Measurements from ENCODE around the gene RNF182. TPM values are rescaled to one million over a fixed set of nuclear protein-coding genes. Genes with fewer than 3 reads are reported as not detected.

The RNF182 gene
- total RNA-seq, 1 donor: 2.9 TPM

- TF ChIP-seq, protein P1, sequence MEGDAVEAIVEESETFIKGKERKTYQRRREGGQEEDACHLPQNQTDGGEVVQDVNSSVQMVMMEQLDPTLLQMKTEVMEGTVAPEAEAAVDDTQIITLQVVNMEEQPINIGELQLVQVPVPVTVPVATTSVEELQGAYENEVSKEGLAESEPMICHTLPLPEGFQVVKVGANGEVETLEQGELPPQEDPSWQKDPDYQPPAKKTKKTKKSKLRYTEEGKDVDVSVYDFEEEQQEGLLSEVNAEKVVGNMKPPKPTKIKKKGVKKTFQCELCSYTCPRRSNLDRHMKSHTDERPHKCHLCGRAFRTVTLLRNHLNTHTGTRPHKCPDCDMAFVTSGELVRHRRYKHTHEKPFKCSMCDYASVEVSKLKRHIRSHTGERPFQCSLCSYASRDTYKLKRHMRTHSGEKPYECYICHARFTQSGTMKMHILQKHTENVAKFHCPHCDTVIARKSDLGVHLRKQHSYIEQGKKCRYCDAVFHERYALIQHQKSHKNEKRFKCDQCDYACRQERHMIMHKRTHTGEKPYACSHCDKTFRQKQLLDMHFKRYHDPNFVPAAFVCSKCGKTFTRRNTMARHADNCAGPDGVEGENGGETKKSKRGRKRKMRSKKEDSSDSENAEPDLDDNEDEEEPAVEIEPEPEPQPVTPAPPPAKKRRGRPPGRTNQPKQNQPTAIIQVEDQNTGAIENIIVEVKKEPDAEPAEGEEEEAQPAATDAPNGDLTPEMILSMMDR (IDR thresholded peaks at IDR 0.05; ENCODE audit: insufficient read depth, low read length): no peak
Observed at GRCh38 chr6:13978787-13979186, 54.0 kb downstream of the RNF182 start.

GRCh38 chr6:13979284-13980171 lies 54.8 kb downstream of the RNF182 start:
- DNase-seq (ENCODE audit: low read depth): no peak
- TF ChIP-seq, protein P1 (IDR thresholded peaks at IDR 0.05; ENCODE audit: insufficient read depth, low read length): no peak
- no peak overlapping the region for H3K4me3 ChIP-seq (ENCODE audit: low read depth, low read length)

More at GRCh38 chr6:13978787-13979186, 54.0 kb downstream of the RNF182 start:
- H3K4me3 ChIP-seq (ENCODE audit: low read depth, low read length): no peak overlapping the region
- no peak for DNase-seq (ENCODE audit: low read depth)

GRCh38 chr6:13980534-13980933 lies 55.8 kb downstream of the RNF182 start:
- TF ChIP-seq, protein P1 (IDR thresholded peaks at IDR 0.05; ENCODE audit: insufficient read depth, low read length): no peak
- H3K4me3 ChIP-seq (ENCODE audit: low read depth, low read length): no peak overlapping the region

DNA sequence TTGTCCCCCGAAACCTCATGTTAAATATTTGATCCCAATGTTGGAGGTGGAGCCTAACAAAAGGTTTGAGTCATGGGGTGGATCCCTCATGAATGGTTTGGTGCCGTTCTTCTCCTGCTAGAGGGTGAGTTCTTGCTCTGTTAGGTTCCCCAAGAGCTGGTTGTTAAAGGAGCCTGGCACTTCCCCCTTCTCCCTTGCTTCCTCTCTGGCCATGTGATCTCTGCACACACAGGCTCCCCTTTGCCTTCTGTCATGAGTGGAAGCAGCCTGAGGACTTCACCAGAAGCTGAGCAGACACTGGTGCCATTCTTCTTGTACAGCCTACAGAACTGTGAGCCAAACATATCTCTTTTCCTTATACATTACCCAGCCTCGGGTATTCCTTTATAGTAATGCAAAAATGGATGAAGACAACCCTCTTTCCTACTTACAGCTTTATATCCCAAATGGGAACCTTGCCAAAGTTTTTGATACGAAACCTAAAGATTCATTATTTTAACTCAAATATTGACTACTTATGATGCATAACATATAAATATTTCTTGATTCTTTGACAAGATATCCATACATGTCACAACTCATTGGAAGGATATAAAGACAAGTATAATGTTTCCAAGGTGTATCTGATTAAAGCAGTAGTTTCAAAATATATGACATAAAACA lies 61.0 kb downstream of the RNF182 start:
- H3K4me3 ChIP-seq (ENCODE audit: low read depth, low read length): no peak overlapping the region
- TF ChIP-seq, protein P1 (IDR thresholded peaks at IDR 0.05; ENCODE audit: insufficient read depth, low read length): no peak
- no peak for DNase-seq (ENCODE audit: low read depth)

More at GRCh38 chr6:13980534-13980933, 55.8 kb downstream of the RNF182 start:
- no peak for DNase-seq (ENCODE audit: low read depth)

DNA sequence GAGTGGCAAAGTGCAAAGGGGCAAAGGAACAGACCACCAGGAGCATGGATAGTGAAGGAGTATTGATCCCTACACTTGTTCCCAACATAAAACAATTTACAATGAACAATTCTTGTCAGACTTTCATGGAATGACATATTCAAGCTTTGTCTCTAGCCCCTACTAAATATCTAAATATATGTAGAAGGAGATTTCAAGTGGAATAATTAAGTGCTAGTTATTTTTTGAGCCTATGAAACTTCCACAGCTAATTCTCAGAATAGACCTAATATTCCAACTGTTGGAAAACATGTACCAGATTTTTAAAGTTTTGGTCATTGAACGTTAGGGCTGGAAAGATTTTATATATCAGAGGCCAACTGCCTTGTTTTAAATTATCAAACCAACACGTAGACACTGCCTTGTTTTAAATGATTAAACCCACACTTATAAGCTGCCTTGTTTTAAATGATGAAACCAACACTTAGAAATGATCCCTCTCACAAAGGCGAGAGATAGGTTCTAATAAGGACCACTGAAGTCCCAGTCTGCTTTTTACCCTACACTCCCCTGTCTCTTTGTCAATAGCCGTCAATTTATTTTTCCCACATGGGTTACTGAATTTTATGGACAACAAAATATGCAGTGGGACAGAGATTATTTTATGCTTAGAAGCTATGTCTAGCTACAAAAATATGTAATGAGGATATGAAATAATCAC lies 62.1 kb downstream of the RNF182 start:
- H3K4me3 ChIP-seq (ENCODE audit: low read depth, low read length): no peak overlapping the region
- TF ChIP-seq, protein P1 (IDR thresholded peaks at IDR 0.05; ENCODE audit: insufficient read depth, low read length): no peak
- no peak for DNase-seq (ENCODE audit: low read depth)

DNA sequence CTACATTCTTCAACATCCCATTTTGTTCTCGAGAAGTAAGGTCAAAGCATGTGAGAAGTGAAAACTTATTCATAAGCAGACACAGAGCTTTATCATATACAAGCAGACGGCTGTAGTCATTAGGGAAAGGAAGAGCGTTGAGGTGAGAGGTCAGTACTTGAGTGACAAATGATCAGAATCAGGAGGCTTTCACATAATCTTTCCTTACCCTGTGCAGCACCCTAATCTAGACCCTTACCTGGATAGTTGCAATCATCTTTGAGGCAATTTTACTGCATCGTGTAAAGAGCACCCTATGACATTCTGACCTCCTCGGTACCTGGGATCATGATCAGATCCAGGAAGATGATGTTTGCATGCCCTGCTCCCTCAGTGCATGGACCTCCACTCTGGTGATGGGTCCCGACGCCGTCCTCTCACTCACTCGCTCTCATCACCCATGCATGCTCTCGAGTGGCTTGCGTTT lies 62.7 kb downstream of the RNF182 start:
- TF ChIP-seq, protein P1 (IDR thresholded peaks at IDR 0.05; ENCODE audit: insufficient read depth, low read length): no peak
- DNase-seq (ENCODE audit: low read depth): no peak
- H3K4me3 ChIP-seq (ENCODE audit: low read depth, low read length): no peak overlapping the region

All from fibroblast of the aortic adventitia (primary cell).